ENCODE measurements around the gene FBXL7. TPM values are rescaled to one million over a fixed set of nuclear protein-coding genes. Genes with fewer than 3 reads are reported as not detected.

The FBXL7 gene
- total and polyA plus RNA-seq, 3 experiments from 2014 or later = not detected

DNA sequence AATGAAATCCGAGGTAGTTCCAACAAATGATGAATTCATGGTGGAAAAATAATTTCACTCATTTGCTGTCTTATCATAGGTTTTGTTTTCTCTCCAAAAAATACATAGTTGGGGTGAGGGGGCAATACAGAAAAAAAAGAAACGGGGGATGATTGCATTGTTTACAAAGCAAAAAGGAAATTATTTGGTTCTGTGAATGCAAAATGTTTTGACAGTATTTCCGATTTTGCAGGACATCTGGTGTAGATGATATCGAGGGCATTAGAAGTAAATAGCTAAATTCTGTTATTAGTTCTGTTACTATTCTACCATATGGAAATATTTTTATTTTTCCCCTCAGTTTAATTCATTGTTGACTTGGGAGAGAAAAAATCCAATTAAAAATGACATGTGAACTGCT, 477.9 kb downstream of the FBXL7 start:
- Histone ChIP-seq H3K36me3 (ENCODE audit: insufficient read depth, low read length) (no peaks in the 10 kb centered on the region), H3K27me3 (ENCODE audit: insufficient read depth, low read length, poor library complexity, severe bottlenecking) (no peaks in the 10 kb centered on the region), H3K9me3 (ENCODE audit: low read length) (no peaks in the 10 kb centered on the region), H3K4me1 (ENCODE audit: insufficient read depth, low read length) (no peaks in the 10 kb centered on the region), H3K27ac (ENCODE audit: low read depth, low read length) (no peak overlapping the region), H3K4me3 (ENCODE audit: low read length) (no peak overlapping the region)
- ChIA-PET CTCF (no interaction called here), POLR2A (no interaction called here)
- Mint-ChIP-seq H3K4me3 (no peak overlapping the region), H3K36me3 (no peaks in the 10 kb centered on the region), H3K9me3 (peaks cover 0 to 33% (median 5%) of the 10 kb centered on the region in 5 donors), H3K27me3 (no peaks in the 10 kb centered on the region), H3K27ac (no peak overlapping the region), H3K4me1 (no peaks in the 10 kb centered on the region)
- DNase-seq = no peak

DNA sequence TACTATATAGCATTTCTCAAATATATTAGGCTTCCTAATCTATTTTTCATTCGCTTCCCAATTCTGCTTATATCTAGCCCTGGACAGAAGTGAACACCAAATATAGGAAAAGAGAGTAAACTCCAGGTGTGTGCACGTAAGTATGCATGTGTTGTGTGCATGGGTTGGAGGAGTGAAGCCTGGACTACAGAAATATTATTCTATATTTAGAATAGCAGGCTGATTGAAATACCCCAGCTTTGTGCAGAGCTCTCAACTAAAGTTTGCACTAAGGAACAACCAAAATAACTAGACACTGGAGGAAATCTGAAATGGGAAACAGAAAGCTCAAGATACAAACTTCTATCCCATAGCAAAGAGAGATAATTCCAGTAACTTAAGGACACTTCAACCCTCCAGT, 480.9 kb downstream of the FBXL7 start:
- Histone ChIP-seq H3K9me3 (ENCODE audit: low read length) (no peaks in the 10 kb centered on the region), H3K27ac (ENCODE audit: low read depth, low read length) (no peak overlapping the region), H3K4me1 (ENCODE audit: insufficient read depth, low read length) (no peaks in the 10 kb centered on the region), H3K36me3 (ENCODE audit: insufficient read depth, low read length) (no peaks in the 10 kb centered on the region), H3K27me3 (ENCODE audit: insufficient read depth, low read length, poor library complexity, severe bottlenecking) (no peaks in the 10 kb centered on the region), H3K4me3 (ENCODE audit: low read length) (no peak overlapping the region)
- Mint-ChIP-seq H3K27ac (no peak overlapping the region), H3K4me3 (no peak overlapping the region), H3K27me3 (no peaks in the 10 kb centered on the region), H3K4me1 (no peaks in the 10 kb centered on the region), H3K9me3 (peaks cover under 1 to 31% (median 5%) of the 10 kb centered on the region in 5 donors), H3K36me3 (no peaks in the 10 kb centered on the region)
- DNase-seq = no peak
- ChIA-PET POLR2A (no interaction called here), CTCF (no interaction called here)

DNA sequence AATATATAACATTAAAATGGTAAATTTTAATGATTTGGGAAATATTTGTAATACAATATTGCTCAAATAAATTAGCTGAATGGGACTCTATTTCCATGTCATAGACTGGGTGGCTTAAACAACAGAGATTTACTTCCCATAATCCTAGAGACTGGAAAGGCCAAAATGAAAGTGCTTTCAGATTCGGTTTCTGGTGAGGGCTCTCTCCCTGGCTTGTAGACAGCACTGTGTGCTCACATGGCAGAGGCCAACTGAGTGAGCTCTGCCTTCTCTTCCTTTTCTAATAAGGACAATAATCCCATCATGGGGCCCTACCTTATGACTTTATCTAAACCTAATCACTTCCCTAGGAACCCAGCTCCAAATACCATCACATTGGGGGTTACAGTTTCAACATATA, 483.4 kb downstream of the FBXL7 start:
- Mint-ChIP-seq H3K36me3 (no peaks in the 10 kb centered on the region), H3K27me3 (no peaks in the 10 kb centered on the region), H3K4me1 (no peaks in the 10 kb centered on the region), H3K9me3 (peaks cover 0 to 21% (median 2%) of the 10 kb centered on the region in 5 donors), H3K4me3 (no peak overlapping the region), H3K27ac (no peak overlapping the region)
- Histone ChIP-seq H3K27ac (ENCODE audit: low read depth, low read length) (no peak overlapping the region), H3K36me3 (ENCODE audit: insufficient read depth, low read length) (no peaks in the 10 kb centered on the region), H3K4me1 (ENCODE audit: insufficient read depth, low read length) (no peaks in the 10 kb centered on the region), H3K9me3 (ENCODE audit: low read length) (no peaks in the 10 kb centered on the region), H3K4me3 (ENCODE audit: low read length) (no peak overlapping the region), H3K27me3 (ENCODE audit: insufficient read depth, low read length, poor library complexity, severe bottlenecking) (no peaks in the 10 kb centered on the region)
- ChIA-PET POLR2A (no interaction called here), CTCF (no interaction called here)
- no peak for DNase-seq
